CD4-positive, alpha-beta T cell treated with Interleukin-17A for 1 hour (primary cell): ENCODE results near the gene SBK2.

ENCODE experiments used
- DNase-seq: peaks from one replicate; pipeline ENCODE4 v3.0.0-alpha.2; 2020

SBK2 gene

DNA sequence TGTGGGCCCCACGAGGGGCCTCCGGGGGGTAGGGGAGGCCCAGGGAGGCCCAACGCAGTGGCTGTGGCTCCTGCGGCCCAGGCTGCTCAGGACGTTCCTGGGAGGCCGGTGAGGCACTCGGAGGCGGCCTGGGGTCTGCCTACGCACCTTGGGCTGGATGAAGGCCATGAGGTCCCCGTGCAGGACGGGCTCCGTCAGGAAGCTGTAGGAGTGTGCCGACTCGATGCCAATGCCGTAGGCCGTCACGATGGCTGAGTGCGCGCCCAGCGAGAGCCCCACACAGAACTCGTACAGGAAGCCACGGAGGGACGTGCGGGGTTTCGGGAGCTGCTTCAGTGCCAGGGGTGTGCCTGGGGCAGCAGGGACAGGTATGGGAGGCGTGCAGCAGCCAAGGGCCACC, 5.9 kb downstream of the SBK2 start:
- no peak for DNase-seq

DNA sequence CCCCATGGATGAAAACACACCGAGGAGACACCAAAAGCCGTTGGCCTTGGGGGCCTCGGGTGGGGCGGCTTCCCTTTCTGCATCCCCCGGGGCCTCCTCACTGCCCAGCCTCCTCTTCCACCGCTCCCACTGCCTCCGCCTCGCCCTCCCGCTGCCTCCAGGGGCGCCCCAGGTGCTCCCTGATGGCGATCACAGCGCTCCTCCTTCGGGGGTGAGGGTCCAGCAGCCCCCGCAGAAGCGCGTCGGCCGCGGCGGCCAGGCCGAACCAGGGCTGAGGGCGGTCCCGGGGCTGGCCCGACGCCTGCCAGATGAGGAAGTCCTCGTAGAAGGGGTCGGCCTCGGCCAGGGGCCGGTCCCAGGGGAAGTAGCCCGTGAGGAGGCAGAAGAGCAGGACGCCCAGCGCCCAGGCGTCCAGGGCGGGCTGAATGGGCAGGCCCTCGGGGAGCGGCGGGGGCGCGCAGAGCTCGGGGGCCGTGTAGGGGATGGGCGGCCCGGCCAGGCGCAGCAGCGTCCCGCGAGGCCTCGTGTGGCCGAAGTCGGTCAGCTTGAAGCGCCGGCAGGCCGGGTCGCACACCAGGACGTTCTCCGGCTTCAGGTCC, 7.2 kb downstream of the SBK2 start:
- no peak for DNase-seq

DNA sequence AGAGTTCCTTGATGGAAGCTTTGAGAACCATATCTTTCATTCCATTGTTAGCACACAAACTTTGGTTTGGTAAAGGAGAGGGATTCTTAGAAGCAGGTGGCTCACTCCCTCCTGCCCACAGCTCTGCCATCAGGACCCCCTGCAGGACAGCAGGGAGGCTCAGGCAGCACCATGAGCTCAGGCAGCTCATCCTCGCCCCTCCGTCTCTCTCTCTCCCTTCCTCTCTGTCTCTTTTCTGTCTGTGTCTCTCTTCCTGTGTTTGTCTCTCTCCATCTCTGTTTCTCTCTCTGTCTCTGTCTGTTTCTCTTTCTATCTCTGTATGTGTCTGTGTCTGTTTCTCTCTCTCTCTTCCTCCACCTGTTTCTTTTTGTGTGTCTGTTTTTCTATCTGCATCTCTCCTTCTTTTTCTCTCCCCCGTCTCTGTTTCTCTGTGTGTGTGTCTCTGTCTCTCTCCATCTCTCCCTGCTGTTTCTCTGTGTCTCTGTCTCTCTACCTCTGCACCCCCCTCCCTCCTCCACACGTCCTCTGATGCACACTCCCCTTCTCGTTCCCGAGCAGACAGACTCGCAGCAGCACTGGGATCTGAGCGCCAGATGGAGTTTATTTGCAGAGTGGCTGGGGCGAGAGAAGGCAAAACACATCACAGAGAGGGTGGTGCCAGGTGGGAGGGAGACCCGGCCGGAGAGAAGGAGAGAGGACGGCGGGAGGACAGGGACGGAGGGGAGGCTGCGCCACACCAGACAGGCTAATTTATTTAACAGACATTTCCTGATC, 8.7 kb downstream of the SBK2 start:
- no peak for DNase-seq

DNA sequence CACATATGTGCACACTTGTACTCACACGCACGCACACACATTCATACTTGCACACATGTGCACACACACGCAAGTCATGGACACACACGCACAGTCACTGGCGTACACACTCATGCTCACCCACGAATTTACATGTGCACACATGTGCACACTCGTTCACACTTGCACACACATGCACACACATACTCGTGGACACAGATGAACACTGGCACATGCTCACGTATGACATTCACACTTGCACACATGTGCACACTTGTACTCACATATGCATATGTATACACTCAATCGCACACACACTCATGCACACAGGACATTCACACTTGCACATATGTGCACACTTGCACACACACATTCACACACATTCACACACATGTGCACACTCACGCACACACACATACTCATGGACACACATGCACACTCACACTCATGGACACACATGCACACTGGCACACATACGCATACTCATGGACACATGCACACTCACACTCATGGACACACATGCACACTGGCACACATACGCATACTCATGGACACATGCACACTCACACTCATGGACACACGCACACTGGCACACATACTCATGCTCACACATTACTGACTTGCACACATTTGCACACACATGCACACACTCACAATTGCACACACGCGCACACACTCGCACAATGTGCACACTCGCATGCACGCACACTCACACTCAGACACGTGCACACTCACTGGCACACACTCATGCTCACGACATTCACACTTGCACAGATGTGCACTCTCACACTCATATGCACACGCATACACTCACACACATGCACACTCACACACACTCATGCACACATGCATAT, 9.5 kb downstream of the SBK2 start:
- no peak for DNase-seq

DNA sequence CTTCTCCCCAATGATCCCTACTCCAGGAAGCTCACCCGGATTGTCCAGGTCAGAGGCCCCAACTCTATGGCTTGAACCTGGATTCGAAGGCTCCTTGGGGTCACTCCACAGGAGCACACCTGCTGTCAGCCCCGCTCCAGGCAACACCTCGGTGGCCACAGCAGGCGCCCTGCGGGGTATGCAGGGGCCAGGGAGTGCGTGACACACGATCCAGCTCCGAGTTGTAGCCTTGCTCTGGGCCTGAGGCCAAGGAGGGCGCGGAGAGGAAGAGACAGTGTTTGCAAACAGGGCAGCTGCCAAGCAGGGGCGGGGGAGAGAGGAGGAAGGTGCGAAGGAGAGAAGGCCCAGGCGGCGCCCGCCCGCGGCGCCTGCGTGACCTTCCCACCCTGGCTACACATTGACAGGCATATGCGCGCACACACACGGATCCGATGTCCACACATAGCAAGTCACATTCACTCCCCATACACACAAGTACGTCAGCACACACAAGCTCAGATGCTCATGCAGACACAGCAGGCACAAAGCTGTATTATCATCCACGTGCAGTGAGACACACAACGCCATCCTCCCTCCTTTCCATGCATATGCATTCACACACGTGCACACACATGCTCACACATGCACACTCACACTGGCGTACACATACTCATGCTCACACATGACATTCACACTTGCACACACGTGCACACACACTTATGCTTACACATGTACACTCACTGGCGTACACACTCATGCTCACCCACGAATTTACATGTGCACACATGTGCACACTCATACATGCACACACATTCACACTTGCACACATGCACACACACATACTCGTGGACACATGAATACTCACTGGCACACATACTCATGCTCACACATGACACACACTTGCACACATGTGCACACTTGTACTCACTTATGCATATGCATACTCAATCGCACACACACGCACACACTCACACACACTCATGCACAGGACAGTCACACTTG, 10.4 kb downstream of the SBK2 start:
- DNase-seq: no peak

DNA sequence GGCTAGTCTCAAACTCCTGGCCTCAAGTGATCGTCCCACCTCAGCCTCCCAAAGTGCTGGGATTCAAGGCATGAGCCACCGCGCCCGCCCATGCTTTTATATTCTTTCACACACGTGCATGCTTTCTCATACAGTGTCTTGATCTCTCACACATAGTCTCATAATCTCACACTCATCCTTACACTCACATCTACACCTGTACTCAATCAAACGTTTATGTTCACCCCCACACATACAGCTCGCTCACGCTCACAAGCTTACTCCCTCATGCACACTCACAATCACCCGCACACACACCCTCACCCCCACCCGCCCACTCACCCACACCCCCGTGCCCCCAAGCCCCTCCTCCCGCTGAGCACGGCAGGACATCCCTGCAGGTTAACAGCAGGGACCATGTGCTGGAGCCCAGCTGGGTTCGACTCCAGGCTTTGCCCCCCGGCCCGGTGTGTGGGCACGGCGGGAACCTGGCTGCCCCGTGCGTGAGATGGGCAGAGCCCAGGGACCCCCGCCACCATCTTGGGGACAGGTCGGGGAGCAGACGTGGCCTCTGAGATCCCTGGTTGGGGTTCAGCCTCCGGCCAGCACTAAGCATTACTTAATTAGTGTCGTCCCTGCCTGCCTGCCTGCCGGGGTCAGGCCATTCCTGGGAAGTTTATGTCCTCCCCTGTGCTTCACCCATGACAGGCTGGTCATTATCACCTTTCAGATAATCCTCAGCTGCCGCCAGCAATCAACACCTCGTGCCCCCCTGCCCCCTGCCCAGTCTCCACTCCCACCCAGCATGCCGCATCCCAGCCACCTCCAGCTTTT, 11.4 kb downstream of the SBK2 start:
- no peak for DNase-seq

DNA sequence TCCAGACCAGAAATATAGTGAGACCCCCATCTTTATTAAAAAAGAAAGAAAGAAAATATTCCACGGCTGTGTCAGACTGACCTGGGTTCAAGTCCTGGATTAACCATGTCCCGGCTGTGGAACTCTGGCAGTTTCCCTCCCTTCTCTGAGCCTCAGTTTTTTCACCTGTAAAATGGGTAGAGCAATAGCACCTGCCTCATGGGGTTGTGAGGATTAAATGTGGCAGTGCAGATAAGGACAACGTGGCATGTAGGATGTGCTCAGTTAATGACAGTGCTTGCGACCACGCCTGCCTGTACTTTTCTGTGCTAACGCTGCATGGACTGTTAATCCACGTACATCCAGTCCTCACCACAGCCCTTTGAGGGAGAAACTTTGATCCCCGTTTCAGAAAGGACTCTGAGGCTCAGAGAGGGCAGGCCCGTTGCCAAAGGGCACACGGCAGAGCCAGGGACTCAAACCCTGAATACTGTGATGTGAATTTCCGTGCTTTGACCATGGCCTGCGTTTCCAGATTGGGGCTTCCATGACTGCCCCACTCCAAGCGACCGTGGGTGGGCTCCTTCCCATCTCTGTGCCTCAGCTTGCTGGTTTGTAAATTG, 16.1 kb downstream of the SBK2 start:
- no peak for DNase-seq

DNA sequence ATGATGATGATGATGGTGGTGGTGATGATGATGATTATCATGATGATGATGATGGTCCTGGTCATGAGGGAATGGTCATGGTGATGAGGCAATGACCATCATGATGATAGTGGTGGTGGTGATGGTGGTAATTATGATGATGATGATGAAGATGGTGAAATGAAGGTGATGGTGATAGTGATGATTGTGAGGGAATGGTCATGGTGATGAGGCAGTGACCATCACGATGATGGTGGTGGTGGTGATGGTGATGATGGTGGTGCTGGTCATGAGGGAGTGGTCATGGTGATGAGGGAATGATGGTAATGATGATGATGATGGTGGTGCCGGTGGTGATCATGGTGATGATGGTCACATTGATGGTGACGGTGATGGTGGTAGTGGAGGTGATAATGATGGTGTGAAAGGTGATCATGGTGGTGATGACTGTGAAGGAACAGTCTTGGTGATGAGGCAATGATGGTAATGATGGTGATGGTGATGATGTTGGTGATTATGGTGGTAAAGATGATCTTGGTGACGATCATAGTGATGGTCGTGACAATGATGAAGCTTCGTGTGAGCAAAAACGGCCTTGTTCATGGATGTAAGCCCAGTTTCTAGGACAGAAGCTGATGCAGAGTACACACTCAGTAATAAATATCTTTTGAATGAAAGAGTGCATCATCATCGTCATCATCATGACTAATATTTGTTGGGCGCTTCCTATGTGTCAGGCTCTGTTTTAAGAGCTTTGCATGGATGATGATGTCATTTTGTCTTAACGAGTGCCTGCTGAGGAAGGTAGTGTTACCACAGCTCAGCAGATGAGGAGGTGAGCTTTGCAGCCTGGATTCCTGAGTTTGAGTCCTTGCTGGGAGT, 17.3 kb downstream of the SBK2 start:
- DNase-seq: no peak

DNA sequence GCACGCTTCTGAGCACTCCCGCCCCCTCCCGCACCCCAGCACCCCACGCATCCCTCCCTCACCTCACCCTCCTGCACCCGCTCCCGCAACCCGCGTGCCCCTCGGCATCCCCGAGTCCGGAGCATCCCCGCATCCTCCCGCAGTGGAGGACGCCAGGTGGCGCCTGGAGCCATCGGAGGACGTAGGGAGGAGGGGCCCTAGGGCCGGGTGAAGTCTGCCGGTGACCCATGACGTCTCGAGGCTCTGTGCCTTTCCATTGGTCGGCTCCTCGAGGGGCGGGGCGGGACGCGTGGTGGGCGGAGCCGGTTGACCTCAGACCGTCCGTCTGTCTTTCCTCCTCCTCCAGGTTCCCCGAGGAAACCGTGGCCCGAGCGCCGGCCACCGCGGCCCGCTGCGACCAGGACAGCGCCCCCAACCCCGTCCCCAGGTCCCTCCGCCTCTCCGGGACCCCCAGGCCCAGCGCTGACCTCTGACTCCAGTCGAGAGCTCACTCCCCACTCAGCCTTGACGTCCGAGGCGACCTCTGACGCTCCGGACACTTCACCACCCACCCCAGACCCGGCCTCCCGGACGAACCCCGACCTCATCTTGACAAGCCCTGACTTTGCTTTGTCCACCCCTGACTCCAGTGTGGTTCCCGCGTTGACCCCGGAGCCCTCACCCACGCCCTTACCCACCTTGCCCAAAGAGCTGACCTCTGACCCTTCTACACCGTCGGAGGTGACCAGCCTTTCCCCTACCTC, 19.9 kb downstream of the SBK2 start:
- DNase-seq: peak; percentile 93

DNA sequence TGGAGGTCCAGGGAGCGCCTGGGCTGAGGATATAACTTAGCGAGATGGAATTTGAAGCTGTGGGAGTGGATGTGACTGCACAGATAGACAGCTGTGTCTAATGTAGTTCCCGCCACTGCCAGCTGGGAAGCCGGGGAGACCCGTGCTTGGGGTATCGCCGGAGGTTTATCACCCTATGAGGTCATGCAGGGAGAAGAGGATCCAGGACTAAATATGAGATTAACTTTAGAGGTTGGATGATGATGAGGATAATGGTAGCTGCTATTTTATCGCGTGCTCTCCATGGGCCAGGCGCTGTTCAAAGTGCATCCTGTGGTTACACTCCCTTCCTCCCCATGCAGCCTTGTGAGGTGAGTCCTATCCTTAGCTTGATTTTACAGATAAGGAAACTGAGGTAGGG, 28.8 kb downstream of the SBK2 start:
- DNase-seq: no peak

DNA sequence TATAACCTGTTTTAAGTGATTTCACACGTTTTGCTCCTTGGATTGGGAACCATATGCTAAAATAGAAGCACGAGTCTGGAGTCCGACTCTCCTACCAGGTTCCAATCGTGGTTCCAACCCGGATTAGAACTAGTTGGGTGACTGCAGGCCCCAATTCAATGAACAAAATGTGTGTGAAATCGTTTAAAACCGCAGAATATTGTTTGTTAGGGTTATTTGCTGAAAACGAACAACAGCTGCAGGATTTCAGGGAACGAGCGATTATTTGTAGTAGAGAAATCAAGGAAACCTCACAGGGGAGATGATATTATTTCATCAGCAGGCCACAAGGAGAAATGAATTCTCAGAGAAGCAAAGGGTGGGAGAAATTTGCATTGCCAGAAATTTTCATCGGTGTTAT, 32.0 kb downstream of the SBK2 start:
- DNase-seq: no peak

DNA sequence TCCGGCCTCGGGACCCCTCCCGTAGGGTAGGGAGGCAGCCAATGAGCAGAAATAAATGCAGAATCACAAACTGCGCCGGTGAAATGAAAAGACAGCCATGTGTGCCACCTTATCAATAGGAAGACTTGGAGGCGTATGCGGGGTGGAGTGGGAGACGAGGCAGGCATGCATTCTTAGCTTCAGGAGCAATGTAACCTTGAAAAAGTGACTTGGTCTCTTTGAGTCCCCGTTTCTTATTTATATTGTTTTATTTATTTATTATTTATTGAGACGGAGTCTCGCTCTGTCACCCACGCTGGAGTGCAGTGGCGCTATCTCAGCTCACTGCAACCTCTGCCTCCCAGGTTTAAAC, 32.7 kb downstream of the SBK2 start:
- DNase-seq: no peak

DNA sequence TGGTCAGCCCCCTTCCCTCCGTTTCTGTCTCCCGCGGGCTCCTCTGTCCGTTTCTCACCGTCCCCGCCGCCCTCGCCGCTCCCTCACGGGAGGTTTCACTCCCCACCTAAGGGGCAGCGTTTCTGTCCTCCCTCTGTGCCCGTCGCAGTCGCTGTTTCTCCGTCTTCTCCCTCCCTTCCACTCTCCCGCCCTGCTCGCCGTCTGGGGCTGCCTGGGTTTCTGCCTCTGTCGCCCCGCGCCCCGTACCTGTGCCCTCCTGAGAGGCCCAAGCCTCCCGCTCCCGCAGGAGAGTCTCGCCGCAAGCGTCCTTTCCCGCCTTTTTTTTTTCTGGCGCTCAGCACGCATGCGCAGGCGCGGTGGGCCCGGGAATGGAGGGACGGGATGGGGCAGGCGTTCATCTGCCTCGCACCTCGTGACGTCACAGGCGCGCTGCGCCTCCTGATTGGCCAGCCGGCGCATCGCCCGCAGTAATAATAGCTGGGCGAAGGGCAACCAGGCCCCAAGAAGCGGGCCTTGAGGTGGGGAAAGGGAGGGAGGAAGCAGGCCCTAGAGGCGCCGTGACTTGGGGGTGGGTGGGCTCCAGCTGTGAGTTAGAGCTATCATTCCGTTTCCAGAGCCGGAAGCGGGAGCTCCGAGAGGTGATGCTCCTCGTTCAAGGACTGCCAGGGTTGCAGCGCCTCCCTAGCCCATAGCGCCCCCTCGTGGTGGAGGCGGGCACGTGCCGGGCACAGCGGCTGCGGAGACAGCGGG, 33.3 kb downstream of the SBK2 start:
- DNase-seq: peak; percentile 92

DNA sequence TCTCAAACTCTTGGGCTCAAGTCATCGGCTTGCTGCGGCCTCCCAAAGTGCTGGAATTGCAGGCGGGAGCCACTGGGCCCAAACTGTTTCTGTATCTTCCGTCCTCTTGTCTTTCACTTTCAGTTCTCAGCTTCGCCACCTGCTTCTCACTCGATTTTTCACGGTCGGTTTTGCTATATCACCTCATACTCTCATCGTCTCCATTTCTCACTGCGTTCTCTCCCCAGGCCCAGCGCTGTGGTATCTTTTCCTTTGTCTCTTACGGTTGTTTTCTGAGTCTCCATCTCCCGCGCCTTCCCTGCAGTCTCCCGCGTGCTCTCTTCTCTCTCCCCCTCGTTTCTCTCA, 33.8 kb downstream of the SBK2 start:
- DNase-seq: peak; percentile 7

DNA sequence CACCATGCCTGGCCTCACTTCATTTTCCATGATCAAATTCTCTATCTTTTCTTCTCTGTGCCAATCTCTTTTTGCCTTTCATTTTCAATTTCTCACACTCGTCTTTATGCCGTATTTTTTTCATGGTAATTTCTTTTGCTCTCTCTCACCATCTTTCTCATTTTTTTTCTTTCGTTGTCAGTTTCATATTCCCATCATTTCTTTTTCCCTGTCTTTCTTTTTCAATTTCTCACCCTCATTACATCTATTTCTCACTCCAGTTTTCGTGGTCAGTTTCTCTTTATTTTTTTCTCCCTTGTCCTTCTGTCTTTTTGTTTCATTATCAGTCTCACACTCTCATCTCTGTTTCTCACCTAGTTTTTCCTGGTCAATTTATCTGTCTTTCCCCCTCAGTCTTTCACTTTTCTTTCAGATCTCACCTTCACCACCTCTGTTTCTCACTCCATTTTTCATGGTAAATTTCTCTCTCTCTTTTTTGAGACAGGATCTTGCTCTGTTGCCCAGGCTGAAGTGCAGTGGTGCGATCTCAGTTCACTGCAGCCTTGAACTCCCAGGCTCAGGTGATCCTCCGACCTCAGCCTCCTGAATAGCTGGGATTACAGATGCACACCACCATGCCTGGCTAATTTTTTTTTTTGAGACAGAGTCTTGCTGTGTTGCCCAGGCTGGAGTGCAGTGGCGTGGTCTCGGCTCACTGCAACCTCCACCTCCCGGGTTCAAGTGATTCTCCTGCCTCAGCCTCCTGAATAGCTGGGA, 34.6 kb downstream of the SBK2 start:
- DNase-seq: no peak

DNA sequence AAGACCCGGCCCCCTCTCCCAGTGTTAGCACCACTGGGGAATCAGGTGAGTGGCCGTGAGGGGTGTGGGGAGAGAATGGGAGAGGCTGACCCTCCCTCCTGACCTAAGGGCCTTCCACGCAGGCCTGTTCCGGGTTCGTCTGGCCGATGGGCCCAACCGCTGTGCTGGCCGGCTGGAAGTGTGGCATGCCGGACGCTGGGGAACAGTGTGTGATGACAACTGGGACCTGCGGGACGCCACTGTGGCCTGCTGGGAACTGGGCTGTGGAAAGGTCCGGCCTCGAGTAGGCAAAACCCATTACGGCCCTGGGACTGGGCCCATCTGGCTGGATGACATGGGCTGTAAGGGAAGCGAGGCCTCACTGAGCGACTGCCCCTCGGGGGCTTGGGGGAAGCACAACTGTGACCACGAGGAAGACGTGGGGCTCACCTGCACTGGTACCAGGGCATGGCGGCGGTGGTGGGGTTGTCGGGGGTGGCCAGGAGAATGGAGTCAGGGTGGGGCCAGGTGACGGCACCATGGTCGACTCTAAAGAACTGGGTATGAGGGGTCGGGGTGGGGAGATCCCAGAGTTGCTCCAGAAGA, 36.5 kb downstream of the SBK2 start:
- no peak for DNase-seq

DNA sequence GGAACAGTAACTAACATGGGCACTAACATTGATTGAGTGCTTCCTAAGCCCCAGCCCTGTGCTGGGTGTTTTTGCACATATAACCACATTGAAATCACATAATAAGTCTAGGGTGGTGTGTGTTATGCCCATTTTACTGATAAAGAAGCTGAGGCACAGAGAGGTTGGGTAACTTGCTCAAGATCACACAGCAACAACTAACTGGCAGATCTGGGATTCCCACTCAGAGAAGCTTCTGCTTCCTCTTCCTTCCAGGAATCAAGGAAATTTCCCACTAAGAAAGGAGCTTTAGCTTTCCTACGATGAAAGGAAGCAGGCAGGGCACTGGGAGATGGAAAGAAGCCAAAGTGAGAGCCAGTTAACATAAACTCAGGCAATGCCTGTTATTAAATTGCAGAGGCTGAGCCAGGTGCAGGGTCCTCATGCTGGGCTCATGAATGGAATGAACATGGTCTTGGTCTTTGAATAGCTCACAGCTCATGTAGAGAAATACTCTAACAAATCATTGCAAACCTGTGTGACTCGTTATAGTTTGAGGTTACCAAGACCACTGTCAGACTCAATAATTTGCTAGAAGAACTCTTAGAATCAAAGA, 38.6 kb downstream of the SBK2 start:
- no peak for DNase-seq

DNA sequence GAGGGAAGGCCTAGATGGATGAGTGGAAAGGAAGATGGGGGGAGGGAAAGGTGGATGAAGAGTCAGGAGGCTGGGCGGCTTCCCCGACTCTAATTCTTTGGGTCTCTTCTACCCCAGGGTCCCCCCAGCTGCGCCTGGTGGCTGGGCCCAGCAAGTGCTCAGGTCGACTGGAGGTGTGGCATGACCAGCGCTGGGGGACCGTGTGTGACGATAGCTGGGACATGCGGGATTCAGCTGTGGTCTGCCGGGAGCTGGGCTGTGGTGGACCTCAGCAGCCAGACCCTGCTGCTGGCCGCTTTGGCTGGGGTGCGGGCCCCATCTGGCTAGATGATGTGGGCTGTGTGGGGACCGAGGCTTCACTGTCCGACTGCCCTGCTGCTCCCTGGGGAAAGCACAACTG, 39.2 kb downstream of the SBK2 start:
- no peak for DNase-seq
